ENCODE measurements around the gene RHBDL3.

Gene RHBDL3

DNA sequence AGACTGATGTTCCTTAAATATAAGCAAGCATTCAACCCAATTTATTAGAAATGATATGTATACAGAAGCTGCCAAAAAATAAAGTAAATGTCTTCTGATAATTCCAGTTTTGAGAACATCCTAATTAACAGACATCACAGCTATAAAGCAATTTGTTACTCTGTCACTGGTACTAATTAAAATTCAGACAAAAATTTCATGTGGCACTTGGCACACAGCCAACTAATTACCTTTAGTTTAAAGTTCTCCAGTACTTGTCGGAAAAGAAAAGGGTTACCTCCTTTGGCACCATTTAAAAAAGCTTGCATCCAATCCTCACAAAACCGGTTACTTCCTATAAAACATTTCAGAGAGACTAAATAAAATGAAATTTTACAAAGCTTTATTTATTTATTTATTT is 67.6 kb downstream of the RHBDL3 start:
- Histone ChIP-seq H4K20me1 (no peaks in the 10 kb centered on the region), H3K27ac (no peak overlapping the region), H3K36me3 (peaks cover 45% of the 10 kb centered on the region), H3K9me3 (no peaks in the 10 kb centered on the region), H3K4me3 (no peak overlapping the region), H3K4me1 (peaks cover 58% of the 10 kb centered on the region), H3K9ac (no peak overlapping the region), H3K27me3 (no peaks in the 10 kb centered on the region), H3K4me2 (no peak overlapping the region)
- TF ChIP-seq Cebpa-rat (IDR thresholded peaks at IDR 0.05), result no peak

DNA sequence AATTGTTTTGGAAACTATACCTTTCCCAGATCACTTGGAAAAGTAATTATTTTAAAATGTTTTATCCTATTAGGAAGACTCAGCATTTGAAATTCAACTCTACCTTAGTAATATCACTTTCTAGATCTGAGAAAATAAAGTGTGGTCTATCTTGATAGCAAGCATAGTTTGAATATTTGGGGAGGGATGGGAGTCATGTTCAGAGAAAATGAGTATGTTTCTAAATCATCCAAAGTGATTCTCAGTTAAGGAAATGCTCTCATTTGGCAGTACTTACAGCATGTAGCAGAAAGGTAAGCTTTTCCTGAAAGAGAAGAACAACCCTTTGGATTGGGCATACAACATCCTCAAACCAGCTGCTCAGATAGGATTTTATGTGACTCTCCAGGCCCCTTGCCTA is 69.4 kb downstream of the RHBDL3 start:
- H3K27ac ChIP-seq, result no peak overlapping the region
- no peak overlapping the region for H3K4me3 ChIP-seq
- no peaks in the 10 kb centered on the region for H4K20me1 ChIP-seq
- no peaks in the 10 kb centered on the region for H3K27me3 ChIP-seq
- H3K4me1 ChIP-seq, result peaks cover 42% of the 10 kb centered on the region
- no peak overlapping the region for H3K4me2 ChIP-seq
- H3K9ac ChIP-seq, result no peak overlapping the region
- H3K36me3 ChIP-seq, result peaks cover 62% of the 10 kb centered on the region
- TF ChIP-seq Cebpa-rat (IDR thresholded peaks at IDR 0.05), result no peak
- no peaks in the 10 kb centered on the region for H3K9me3 ChIP-seq

DNA sequence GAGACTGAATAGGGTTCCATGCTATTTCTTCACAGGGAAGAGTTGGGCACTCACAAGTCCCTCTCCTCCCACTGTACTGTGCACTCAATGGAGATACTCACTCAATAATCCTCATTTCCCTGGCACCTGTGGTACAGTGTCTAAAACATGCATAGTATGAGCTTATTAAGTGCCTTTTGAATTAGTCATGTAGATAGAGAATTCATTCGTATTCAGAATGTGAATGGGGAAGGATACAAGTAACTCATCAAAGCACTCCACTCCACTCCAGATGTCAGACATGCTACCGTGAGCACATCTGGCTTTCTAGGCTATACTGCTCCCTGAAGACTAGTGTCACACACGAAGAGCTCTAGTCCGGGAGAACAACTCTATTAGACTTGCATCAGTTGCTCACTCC is 70.1 kb downstream of the RHBDL3 start:
- no peaks in the 10 kb centered on the region for H3K27me3 ChIP-seq
- H3K9ac ChIP-seq, result no peak overlapping the region
- H4K20me1 ChIP-seq, result no peaks in the 10 kb centered on the region
- H3K36me3 ChIP-seq, result peaks cover 62% of the 10 kb centered on the region
- no peak for TF ChIP-seq Cebpa-rat (IDR thresholded peaks at IDR 0.05)
- no peaks in the 10 kb centered on the region for H3K9me3 ChIP-seq
- no peak overlapping the region for H3K27ac ChIP-seq
- no peak overlapping the region for H3K4me3 ChIP-seq
- peak overlapping the region; percentile 46 for H3K4me2 ChIP-seq
- peaks cover 38% of the 10 kb centered on the region for H3K4me1 ChIP-seq

DNA sequence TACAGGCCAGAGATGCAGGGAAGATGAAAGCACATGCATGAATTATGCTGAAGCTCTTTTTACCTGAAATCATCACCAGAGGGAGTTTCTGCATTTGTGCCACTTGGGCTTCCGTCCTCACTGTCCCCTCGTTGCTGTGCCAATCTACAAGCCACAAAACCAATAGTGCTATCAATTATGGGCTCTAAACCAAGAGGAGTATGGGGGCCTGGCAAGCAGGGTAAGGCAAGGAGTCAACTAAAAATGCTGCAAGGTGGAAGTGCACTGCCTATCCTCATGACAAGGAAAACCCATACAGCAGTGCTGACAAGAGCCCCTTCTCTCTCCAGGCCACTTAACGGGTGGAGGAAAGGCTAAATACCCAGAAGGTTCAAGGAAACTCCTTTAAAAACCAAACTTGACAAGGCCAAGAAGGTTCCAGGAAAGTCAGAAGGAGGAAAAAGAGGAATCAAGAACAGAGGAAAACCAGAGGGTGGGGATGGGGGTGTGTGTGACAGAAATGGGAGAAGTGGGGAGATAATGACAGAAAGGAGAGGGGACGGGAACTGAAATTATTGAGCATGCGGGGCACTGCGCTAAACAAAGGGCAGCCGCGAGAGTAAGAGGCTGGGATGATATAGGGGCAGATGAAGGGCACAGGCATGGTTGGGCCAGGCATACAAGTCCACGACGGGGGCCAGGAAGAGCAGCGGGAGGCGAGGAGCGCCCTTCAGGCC is 75.7 kb downstream of the RHBDL3 start:
- Histone ChIP-seq H3K4me2 (peak overlapping the region; percentile 97), H3K27me3 (no peaks in the 10 kb centered on the region), H3K9ac (peak overlapping the region; percentile 87), H3K36me3 (peaks cover 35% of the 10 kb centered on the region), H3K27ac (peak overlapping the region; percentile 84), H3K4me3 (peak overlapping the region; percentile 70), H3K9me3 (no peaks in the 10 kb centered on the region), H3K4me1 (peaks cover 33% of the 10 kb centered on the region), H4K20me1 (no peaks in the 10 kb centered on the region)
- TF ChIP-seq Cebpa-rat (IDR thresholded peaks at IDR 0.05), result no peak

DNA sequence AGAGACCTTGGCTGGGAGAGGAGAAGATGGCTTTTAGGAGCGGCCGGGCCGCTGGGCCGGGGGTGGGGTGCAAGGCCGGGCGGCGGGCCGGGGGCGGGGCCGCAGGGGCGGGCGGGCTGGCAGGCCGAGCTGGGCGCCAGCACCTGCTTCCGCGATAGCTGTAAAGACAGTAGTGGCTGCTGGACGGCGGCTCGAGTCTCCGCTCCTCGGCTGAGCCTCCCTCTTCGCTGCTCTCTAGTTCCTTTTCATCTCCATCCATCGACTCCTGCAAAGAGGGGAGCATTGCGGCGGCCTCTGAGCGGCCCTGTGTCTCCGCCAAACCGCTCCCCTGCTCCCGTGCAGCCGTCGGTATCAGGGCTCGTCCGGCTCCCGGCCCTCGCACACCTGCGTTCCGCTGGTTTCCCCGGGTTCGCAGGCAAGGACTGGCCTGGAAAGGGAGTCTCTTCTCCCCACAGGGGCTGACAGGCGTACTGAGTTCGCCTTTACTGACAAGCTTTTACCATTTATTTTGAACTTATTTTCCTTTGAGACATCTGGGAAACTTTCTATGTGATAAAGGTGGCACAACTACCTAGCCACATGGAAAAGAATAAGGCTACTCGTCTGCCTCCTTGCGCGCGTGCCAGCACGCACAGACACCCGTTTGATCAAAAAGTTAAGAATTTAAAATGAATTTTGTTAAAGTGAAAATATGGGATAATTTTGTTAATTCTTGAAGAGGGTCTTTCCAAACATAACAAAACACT is 76.4 kb downstream of the RHBDL3 start, which contains the start of gene C17orf75:
Gene C17orf75 (minus strand): TSS at position 317 of the 746 bp plus-strand sequence. CDS start 34 bp downstream, at position 283.
- Histone ChIP-seq H3K9ac (peak within 1 kb of the TSS; percentile 87), H3K27ac (peak within 1 kb of the TSS; percentile 84), H3K4me1 (peaks cover 26% of the 10 kb centered on the region), H3K9me3 (no peaks in the 10 kb centered on the region), H3K27me3 (no peaks in the 10 kb centered on the region), H3K36me3 (peaks cover 28% of the 10 kb centered on the region), H3K4me3 (peak within 1 kb of the TSS; percentile 70), H4K20me1 (no peaks in the 10 kb centered on the region), H3K4me2 (peak within 1 kb of the TSS; percentile 97)
- TF ChIP-seq Cebpa-rat (IDR thresholded peaks at IDR 0.05), result no peak

DNA sequence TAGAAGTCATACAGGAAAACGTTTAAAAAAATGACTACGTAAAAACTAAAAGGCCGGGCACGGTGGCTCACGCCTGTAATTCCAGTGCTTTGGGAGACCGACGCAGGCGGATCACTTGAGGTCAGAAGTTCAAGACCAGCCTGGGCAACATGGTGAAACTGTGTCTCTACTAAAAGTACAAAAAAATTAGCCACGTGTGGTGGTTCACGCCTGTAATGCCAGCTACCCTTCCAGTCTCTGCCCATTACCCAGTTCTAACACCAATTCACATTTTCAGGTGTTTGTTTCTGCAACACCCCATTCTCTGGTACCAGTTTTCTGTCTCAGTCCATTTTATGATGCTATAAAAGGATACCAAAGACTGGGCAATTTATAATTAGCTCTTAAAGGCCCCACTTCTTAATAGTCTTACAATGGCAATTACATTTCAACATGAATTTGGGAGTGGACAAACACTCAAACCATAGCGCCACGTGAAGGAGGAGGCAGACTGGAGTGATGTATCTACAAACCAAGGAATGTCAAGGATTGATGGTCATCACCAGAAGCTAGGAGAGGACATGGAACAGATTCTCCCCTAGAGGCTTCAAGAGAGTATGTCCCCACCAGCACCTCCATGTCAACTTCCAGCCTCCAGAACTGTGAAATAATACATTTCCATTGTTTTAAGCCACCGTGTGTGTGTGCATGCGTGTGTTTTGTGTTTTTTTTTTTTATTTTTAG is 77.1 kb downstream of the RHBDL3 start:
- peak overlapping the region; percentile 84 for H3K27ac ChIP-seq
- peak overlapping the region; percentile 70 for H3K4me3 ChIP-seq
- no peak for TF ChIP-seq Cebpa-rat (IDR thresholded peaks at IDR 0.05)

DNA sequence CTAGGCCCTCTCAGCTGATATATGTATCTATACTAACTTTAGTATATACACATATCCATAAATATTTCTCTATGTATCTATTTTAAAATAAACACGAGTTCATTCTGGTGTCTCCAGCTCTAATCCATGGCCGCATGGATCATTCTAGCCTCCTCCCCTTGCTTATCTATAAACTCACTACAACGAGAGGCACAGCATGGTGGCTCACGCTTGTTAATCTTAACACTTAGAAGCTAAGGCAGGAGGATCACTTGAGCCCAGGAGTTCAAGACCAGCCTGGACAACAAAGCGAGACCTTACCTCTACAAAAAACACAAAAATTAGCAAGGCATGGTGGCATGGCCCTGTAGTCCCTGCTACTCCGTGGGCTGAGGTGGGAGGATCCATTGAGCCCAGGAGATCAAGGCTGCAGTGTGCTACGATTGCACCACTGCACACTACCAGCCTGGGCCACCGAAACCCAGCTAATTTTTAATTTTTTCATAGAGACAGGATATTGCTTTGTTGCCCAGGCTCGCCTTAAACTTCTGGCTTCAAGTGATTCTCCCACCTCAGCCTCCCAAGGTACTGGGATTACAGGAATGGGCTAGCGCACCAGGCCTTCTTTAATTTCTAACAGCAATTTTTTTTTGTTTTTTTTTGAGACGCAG is 80.4 kb downstream of the RHBDL3 start:
- no peaks in the 10 kb centered on the region for H3K36me3 ChIP-seq
- H3K4me1 ChIP-seq, result peaks cover 29% of the 10 kb centered on the region
- H3K9ac ChIP-seq, result no peak overlapping the region
- TF ChIP-seq Cebpa-rat (IDR thresholded peaks at IDR 0.05), result no peak
- peaks cover 8% of the 10 kb centered on the region for H4K20me1 ChIP-seq
- no peak overlapping the region for H3K4me2 ChIP-seq
- no peaks in the 10 kb centered on the region for H3K9me3 ChIP-seq
- no peak overlapping the region for H3K4me3 ChIP-seq
- H3K27ac ChIP-seq, result no peak overlapping the region
- H3K27me3 ChIP-seq, result no peaks in the 10 kb centered on the region

More for the DNA sequence above, 77.1 kb downstream of the RHBDL3 start:
- H3K9ac ChIP-seq, result peak overlapping the region; percentile 87
- peaks cover 24% of the 10 kb centered on the region for H3K4me1 ChIP-seq
- no peaks in the 10 kb centered on the region for H3K9me3 ChIP-seq
- no peaks in the 10 kb centered on the region for H4K20me1 ChIP-seq
- peaks cover 21% of the 10 kb centered on the region for H3K36me3 ChIP-seq
- H3K27me3 ChIP-seq, result no peaks in the 10 kb centered on the region
- peak overlapping the region; percentile 97 for H3K4me2 ChIP-seq

DNA sequence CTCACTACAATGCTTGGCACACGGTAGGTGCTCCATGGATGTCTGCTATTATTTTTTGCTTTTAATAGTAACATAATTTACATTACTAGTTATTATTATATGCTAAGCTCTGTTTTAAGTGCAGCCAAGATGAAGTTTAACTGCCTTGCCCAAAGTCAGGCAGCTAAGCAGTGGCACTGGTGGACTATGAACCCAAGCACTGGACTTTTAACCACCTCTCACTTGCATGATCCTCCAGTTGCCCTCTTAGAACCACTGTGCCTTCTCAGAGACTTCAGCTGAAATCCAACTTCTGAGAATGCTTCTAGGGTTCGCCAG is 82.8 kb downstream of the RHBDL3 start:
- Histone ChIP-seq H3K27me3 (no peaks in the 10 kb centered on the region), H3K27ac (no peak overlapping the region), H3K9ac (no peak overlapping the region), H3K9me3 (no peaks in the 10 kb centered on the region), H3K4me3 (no peak overlapping the region), H3K4me1 (peaks cover 34% of the 10 kb centered on the region), H3K36me3 (peaks cover 19% of the 10 kb centered on the region), H3K4me2 (peak overlapping the region; percentile 89; the same call in 1 of the 2 replicates), H4K20me1 (peaks cover 32% of the 10 kb centered on the region)
- no peak for TF ChIP-seq Cebpa-rat (IDR thresholded peaks at IDR 0.05)

DNA sequence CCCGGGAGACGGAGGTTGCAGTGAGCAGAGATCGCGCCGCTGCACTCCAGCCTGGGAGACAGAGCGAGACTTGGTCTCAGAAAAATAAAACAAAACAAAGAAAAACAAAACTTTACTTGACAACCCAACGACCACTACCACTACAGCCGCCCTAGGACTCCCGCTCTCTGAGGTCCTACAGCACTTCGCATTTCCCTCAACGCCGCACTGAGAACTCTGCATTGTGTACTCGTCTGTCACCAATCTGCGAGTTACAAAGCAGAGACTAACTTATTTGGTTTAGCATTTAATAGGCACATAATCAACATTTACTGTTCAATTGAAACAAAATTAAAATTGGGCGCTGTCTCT is 83.8 kb downstream of the RHBDL3 start:
- Histone ChIP-seq H3K9ac (peak overlapping the region; percentile 100), H3K27ac (peak overlapping the region; percentile 99), H4K20me1 (peaks cover 42% of the 10 kb centered on the region), H3K4me3 (peak overlapping the region; percentile 99), H3K4me2 (peak overlapping the region; percentile 89), H3K9me3 (no peaks in the 10 kb centered on the region), H3K4me1 (peaks cover 41% of the 10 kb centered on the region), H3K36me3 (peaks cover 28% of the 10 kb centered on the region), H3K27me3 (no peaks in the 10 kb centered on the region)
- TF ChIP-seq Cebpa-rat (IDR thresholded peaks at IDR 0.05), result no peak
